Measurements from ENCODE around the gene TMEM45A. TPM values are rescaled to one million over a fixed set of nuclear protein-coding genes. Genes with fewer than 3 reads are reported as not detected.

Gene TMEM45A
- total and polyA plus RNA-seq, 3 donors from 2014 or later: 12.2 to 56.0 (median 18.3) TPM

DNA sequence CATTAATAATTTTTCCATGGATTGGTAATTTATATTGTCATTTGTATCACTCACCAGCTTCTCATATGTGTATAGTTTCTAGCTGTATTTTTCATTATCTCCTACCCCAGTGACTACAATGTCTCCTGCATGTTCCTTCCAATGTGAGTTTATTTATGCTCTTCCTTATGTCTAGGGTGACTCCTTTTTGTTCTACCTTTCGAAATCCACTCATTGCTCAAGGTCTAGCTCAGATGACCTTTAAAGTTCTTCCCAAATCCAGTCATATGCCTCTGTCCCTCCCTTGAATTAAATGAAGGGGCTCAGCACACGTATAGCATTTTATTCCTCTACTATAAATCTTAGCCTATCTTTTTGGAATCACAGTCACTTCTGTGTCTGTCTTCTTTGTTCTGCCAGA lies 53.0 kb downstream of the TMEM45A start:
- H3K27me3 ChIP-seq: no peaks in the 10 kb centered on the region
- no peak overlapping the region for H3K27ac ChIP-seq
- TF ChIP-seq CTCF (IDR thresholded peaks at IDR 0.05) (no peak), POLR2A (IDR thresholded peaks at IDR 0.05) (no peak)
- intact Hi-C loops (cut with DNase I; ENCODE audit: low total_unique reads): no loop called here
- H3K4me1 ChIP-seq: no peaks in the 10 kb centered on the region
- DNase-seq: no peak
- 84 to 92% methylated on average over 2 of the region's 2 CpGs for WGBS, 2 donors
- H3K9me3 ChIP-seq: no peaks in the 10 kb centered on the region
- no peaks in the 10 kb centered on the region for H3K36me3 ChIP-seq (ENCODE audit: low read depth, missing control alignments)
- H3K4me3 ChIP-seq: no peak overlapping the region

GRCh38 chr3:100546020-100546744 lies 53.8 kb downstream of the TMEM45A start:
- no peak for DNase-seq
- H3K4me1 ChIP-seq: no peaks in the 10 kb centered on the region
- no peaks in the 10 kb centered on the region for H3K27me3 ChIP-seq
- no peaks in the 10 kb centered on the region for H3K9me3 ChIP-seq
- TF ChIP-seq CTCF (IDR thresholded peaks at IDR 0.05) (no peak), POLR2A (IDR thresholded peaks at IDR 0.05) (no peak)
- H3K36me3 ChIP-seq (ENCODE audit: low read depth, missing control alignments): no peaks in the 10 kb centered on the region
- no peak overlapping the region for H3K27ac ChIP-seq
- intact Hi-C loops (cut with DNase I; ENCODE audit: low total_unique reads): no loop called here
- H3K4me3 ChIP-seq: no peak overlapping the region
- 71 to 89% methylated on average over 3 of the region's 3 CpGs for WGBS, 2 donors

DNA sequence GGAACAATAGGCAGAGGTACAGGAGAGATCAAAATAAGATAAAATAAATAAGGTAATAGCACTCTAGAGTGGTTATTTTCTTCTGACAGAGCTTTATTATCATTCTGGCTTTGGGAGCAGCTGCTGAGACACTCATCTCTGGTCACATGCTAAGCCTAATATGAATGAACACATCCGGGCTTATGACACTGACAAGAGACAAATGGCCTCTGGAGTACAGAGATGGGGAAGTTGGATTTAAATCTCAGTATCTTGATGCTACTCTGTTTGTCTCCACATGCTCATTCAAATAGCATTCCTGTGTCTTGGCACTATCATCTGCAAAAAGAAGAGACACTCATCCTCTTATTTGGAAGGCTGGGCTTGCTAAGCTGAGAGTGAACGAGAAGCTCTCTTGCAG lies 55.6 kb downstream of the TMEM45A start:
- TF ChIP-seq CTCF (IDR thresholded peaks at IDR 0.05) (no peak), POLR2A (IDR thresholded peaks at IDR 0.05) (no peak)
- H3K4me1 ChIP-seq: no peaks in the 10 kb centered on the region
- H3K4me3 ChIP-seq: no peak overlapping the region
- 55 to 67% methylated on average over 2 of the region's 2 CpGs for WGBS, 2 donors
- no peak overlapping the region for H3K27ac ChIP-seq
- intact Hi-C loops (cut with DNase I; ENCODE audit: low total_unique reads): no loop called here
- H3K36me3 ChIP-seq (ENCODE audit: low read depth, missing control alignments): no peaks in the 10 kb centered on the region
- H3K9me3 ChIP-seq: no peaks in the 10 kb centered on the region
- no peaks in the 10 kb centered on the region for H3K27me3 ChIP-seq
- no peak for DNase-seq

GRCh38 chr3:100553618-100554372 lies 61.4 kb downstream of the TMEM45A start:
- 89 to 90% methylated on average over 3 of the region's 3 CpGs for WGBS, 2 donors
- Histone ChIP-seq H3K27ac (no peak overlapping the region), H3K4me1 (peaks cover 4% of the 10 kb centered on the region), H3K36me3 (ENCODE audit: low read depth, missing control alignments) (no peaks in the 10 kb centered on the region), H3K27me3 (no peaks in the 10 kb centered on the region), H3K9me3 (no peaks in the 10 kb centered on the region), H3K4me3 (no peak overlapping the region)
- DNase-seq: no peak
- no peak for TF ChIP-seq POLR2A (IDR thresholded peaks at IDR 0.05)
- TF ChIP-seq CTCF (IDR thresholded peaks at IDR 0.05): no peak
- intact Hi-C loops (cut with DNase I; ENCODE audit: low total_unique reads): no loop called here

DNA sequence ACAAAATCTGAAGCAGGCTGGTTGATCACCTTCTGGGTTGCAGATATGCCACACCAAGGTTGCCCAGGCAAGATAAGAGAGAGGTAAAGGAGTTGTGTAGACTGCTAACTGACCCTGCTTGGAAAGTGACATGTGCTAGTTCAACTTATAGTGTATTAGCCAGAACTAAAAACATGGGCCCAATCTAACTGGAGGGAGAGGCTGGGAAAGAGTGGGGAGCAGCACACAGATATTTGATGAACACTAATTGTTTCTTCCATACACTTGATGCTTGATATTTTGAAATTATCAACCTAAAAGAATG lies 61.9 kb downstream of the TMEM45A start:
- no peaks in the 10 kb centered on the region for H3K36me3 ChIP-seq (ENCODE audit: low read depth, missing control alignments)
- TF ChIP-seq POLR2A (IDR thresholded peaks at IDR 0.05): no peak
- no peak for TF ChIP-seq CTCF (IDR thresholded peaks at IDR 0.05)
- no peak for DNase-seq
- intact Hi-C loops (cut with DNase I; ENCODE audit: low total_unique reads): no loop called here
- peaks cover 4% of the 10 kb centered on the region for H3K4me1 ChIP-seq
- H3K9me3 ChIP-seq: no peaks in the 10 kb centered on the region
- H3K27me3 ChIP-seq: no peaks in the 10 kb centered on the region
- H3K4me3 ChIP-seq: no peak overlapping the region
- H3K27ac ChIP-seq: no peak overlapping the region
